GM19238 (cell line): Measurements from ENCODE around the gene UBE2E1.

Experiments used
- DNase-seq: peaks from one replicate; pipeline ENCODE4 v3.0.0; 2011; ENCODE audit warnings: low spot score; ENCODE audit not compliant: insufficient read length

Gene UBE2E1

GRCh38 chr3:23820888-23821287, 15.1 kb downstream of the UBE2E1 start:
- no peak for DNase-seq

- DNase-seq, result no peak
Measured at GRCh38 chr3:23821858-23822257, 16.1 kb downstream of the UBE2E1 start.

GRCh38 chr3:23822559-23822958, 16.8 kb downstream of the UBE2E1 start:
- DNase-seq, result no peak

GRCh38 chr3:23823620-23824019, 17.9 kb downstream of the UBE2E1 start:
- DNase-seq, result no peak

- no peak for DNase-seq
Measured at GRCh38 chr3:23824699-23825444, 19.1 kb downstream of the UBE2E1 start.

- DNase-seq, result no peak
Measured at GRCh38 chr3:23825802-23826201, 20.0 kb downstream of the UBE2E1 start.

- no peak for DNase-seq
Measured at GRCh38 chr3:23826382-23827064, 20.8 kb downstream of the UBE2E1 start.

GRCh38 chr3:23829242-23829934, 23.6 kb downstream of the UBE2E1 start:
- DNase-seq, result no peak

GRCh38 chr3:23830869-23831484, 25.2 kb downstream of the UBE2E1 start:
- DNase-seq, result no peak

- no peak for DNase-seq
Measured at GRCh38 chr3:23831517-23832394, 26.0 kb downstream of the UBE2E1 start.

GRCh38 chr3:23832523-23832922, 26.8 kb downstream of the UBE2E1 start:
- no peak for DNase-seq

- no peak for DNase-seq
Measured at GRCh38 chr3:23834082-23834870, 28.5 kb downstream of the UBE2E1 start.

GRCh38 chr3:23835087-23835486, 29.3 kb downstream of the UBE2E1 start:
- no peak for DNase-seq

GRCh38 chr3:23835802-23836201, 30.0 kb downstream of the UBE2E1 start:
- DNase-seq, result no peak

- DNase-seq, result no peak
Measured at GRCh38 chr3:23836536-23837230, 30.9 kb downstream of the UBE2E1 start.

GRCh38 chr3:23837286-23837685, 31.5 kb downstream of the UBE2E1 start:
- DNase-seq, result no peak

GRCh38 chr3:23837691-23838090, 31.9 kb downstream of the UBE2E1 start:
- no peak for DNase-seq

- DNase-seq, result no peak
Measured at GRCh38 chr3:23840521-23840920, 34.8 kb downstream of the UBE2E1 start.

GRCh38 chr3:23843869-23844268, 38.1 kb downstream of the UBE2E1 start:
- no peak for DNase-seq
